DMS79 (cell line): ENCODE measurements around the gene OLFML1.

Experiments used
- DNase-seq: peaks from one replicate; lab custom pipeline; 2025; lab: John Stamatoyannopoulos, UW

Gene OLFML1

DNA sequence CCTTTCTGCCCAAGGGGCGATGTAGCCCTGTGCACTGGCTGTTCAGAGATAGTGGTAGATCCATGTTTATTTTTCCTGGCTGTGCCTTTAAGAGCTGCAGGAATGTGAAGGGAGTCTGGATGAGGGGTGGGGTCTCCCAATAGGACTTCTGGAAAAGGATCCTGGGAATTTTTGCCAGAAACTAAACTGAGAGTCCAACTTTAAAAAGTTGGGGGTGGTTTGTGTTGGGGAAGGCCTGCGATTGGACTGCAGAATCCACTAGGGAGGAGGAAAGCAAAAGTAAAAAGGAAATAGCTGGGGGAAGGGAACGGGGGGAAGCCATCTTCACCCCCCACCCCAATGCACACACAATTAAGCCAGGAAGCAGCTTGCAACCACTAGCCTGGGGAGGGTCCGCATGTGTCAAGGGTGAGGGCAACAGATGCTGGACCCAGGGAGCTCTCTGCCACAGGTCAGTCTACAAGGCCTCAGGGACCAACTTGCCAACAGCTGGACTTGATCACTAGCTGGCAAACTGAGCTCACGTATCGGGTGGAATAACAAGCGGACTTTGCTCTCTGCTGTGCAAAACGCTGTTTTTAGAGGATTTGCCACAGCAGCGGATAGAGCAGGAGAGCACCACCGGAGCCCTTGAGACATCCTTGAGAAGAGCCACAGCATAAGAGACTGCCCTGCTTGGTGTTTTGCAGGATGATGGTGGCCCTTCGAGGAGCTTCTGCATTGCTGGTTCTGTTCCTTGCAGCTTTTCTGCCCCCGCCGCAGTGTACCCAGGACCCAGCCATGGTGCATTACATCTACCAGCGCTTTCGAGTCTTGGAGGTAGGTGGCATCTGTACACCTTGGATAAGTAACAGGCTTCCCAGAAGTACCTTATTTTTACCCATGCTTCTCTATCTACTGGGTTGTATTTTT lies at the start of gene OLFML1:
Gene OLFML1, plus strand, starts transcription at position 321 of the 912 bp plus-strand sequence. Its CDS starts 370 bp downstream, at position 691.
- no peak for DNase-seq

DNA sequence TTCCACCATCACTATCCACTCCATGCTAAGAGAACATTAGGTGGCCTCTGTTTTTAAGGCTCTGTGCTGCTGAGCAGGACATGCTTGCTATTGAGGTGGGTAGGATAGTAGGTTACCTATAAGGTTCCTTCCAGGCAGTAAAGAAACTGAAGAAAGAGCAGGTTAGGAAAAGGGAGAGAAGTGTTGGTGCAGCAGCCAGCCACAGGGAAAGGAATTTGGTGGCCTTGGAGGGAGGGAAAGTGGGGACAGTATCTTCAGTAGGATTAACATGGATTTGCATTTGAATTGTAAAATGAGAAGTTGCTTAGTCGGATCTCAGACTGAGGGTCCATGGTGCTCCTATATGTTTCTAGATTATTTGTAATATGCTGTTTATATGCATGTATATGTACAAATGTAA lies 49.2 kb upstream of the OLFML1 start:
- no peak for DNase-seq

DNA sequence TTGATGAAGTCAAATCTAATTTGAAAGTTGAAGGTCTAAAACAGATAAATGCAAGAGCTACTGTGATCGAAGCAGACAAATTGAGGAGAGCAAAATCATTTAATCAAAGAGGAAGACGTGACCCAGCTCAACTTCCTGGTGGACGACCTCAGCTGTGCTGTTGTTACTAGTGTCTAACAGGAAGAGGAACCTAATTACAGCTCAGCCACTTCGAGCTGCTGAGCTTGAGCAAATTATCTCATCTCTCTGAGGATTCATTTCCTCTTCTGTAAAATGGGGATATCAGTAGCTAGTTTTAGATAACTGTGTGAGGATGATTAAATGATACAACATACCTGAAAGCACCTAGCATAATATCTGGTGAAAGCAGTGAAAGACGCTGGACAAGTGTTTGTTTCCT lies 48.6 kb upstream of the OLFML1 start:
- no peak for DNase-seq

GRCh38 chr11:7437696-7438095 lies 47.6 kb upstream of the OLFML1 start:
- DNase-seq = no peak

DNA sequence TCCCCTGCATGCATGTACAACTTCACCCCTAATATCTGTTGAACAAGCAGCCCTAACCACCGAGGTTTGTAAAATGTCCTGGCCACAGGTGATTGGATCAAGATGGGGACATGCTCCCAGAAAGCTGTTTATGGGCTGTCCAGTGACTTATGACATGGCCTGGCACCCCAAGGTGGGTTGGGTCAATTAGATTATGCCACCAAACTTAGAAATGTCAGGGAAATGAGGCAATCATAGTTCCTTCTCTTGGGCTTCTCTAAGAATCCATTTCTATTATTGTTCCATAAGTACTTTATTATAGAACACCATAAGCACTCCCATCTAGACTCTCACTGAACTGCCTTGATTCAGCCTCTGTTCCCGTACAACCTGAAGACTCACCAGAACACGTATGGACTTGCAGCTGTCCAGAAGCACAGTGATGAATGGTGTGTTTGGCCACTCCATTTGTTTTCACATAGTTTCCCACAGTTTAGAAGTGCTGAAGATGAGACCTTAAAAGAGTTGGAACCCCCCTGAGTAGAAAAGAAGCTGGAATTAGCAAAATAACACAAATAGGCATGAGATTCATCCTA lies 45.5 kb upstream of the OLFML1 start:
- no peak for DNase-seq

GRCh38 chr11:7442588-7443215 lies 42.6 kb upstream of the OLFML1 start:
- no peak for DNase-seq

GRCh38 chr11:7444091-7444981 lies 41.0 kb upstream of the OLFML1 start:
- no peak for DNase-seq

- no peak for DNase-seq
These were observed 39.7 kb upstream of the OLFML1 start for GRCh38 chr11:7445564-7445963.

GRCh38 chr11:7448201-7448600 lies 37.1 kb upstream of the OLFML1 start:
- DNase-seq = no peak

GRCh38 chr11:7449211-7449840 lies 36.0 kb upstream of the OLFML1 start:
- no peak for DNase-seq

DNA sequence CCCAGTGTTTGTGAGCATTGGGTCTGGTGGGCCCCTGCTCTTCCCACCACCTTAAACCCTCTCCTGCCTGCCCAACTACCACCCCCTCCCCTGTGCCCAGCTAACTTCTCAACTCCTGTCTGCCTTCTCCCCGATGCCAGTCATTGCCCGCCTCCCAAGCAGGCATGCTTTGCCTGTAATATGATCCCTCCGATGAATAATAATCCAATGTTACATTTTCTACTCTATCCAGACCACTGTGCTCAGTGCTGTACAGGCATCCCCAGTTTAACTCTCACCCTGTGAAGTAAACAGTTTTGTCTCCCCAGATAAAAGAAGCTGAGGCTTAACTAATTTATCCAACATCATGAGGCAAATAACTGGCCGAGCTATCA lies 35.5 kb upstream of the OLFML1 start:
- DNase-seq = no peak

GRCh38 chr11:7450836-7451235 lies 34.5 kb upstream of the OLFML1 start:
- DNase-seq = no peak

DNA sequence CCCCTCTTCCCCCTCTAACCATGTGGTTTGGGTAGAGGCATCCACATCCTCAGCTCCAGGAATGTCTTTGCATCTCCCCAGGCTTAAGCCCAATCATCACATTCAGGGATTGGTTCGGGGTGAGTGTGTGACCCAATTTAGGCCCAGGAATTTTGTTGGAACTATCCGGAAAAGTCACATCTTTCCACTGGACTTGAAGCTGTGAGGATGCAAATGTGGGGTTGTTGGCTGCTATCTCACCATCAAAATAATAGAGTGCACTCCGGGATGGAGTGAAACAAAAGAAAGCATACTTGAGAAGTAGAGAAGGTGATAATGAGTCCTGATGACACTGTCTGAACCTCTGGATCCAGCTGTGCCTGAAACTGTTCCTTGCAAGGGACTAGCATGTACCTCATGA lies 33.8 kb upstream of the OLFML1 start:
- DNase-seq = no peak

GRCh38 chr11:7451952-7452494 lies 33.3 kb upstream of the OLFML1 start:
- DNase-seq = no peak

- DNase-seq = no peak
These were observed 30.5 kb upstream of the OLFML1 start for GRCh38 chr11:7454854-7455253.

DNA sequence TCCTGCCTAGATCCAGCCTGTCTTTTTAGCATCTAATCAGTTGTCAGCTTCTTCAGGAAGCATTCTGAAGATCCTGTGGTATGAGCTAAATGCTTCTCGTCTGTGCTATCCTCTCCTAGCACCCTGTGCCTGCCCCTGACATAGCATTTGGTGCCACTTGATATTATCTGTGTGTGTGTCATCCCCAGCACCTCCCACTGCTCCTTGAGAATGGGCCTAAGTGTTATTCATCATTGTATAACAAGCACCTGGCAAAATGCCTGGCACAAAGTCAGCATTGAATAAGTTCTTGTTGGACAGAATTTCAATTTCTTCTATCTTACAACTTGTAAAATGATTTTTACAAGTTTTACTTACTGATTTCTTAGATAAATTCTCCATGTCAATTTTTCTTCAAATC lies 28.1 kb upstream of the OLFML1 start:
- no peak for DNase-seq

DNA sequence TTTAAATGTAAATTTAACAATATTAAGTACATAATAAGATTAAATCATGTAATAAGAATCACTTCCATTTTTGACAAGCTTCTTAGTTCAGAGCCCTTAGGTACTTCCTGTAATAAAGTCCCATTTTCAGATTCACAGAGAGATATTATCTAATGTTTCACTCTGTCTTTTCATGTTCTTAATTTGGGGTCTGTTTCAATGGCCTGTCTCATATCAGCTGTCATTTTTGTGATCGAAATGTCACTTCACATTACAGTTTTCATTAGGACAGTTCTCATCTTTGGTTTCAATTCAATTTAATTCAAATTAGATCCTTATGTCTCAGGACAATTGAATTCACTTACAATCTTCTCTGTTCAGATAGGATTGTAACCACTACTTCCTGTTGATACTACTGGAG lies 22.6 kb upstream of the OLFML1 start:
- DNase-seq = no peak

DNA sequence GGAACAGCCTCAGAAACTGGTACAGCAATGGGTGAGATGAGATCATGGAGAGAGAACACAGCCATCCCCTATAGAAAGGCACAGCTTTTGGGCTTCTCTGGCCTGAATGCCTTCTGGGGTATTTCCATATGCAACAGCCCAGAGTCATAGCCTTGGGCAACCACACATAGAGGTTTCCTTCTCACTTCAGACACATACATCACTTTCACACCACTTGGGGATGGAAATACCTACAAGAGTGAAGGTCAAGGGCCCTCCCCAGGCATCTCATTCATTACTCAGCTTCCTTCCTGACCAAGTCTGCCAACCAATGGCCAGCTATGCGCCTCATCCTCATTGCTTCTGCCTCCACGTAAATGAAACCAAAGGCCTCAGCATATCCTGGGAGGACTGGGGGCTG lies 17.7 kb upstream of the OLFML1 start:
- no peak for DNase-seq

DNA sequence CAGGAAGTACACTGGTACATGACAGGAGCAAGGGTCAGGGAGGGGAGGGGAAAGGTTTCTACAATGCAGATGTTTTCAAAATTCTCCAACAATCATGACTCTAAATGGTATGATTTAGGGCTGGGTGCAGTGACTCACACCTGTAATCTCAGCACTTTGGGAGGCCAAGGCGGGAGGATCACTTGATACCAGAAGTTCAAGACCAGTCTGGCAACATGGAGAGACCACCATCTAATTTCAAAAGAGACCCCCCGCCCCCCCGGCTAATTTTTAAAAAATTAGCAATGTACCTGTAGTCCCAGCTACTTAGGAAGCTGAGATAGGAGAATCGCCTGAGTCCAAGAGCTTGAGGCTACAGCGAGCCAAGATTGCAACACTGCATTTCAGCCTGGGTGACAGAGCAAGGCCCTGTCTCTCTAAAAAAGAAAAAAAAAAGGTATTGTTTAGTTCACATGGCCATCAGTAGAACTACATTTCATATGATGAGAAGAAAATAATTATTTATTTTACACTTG lies 15.9 kb upstream of the OLFML1 start:
- no peak for DNase-seq

DNA sequence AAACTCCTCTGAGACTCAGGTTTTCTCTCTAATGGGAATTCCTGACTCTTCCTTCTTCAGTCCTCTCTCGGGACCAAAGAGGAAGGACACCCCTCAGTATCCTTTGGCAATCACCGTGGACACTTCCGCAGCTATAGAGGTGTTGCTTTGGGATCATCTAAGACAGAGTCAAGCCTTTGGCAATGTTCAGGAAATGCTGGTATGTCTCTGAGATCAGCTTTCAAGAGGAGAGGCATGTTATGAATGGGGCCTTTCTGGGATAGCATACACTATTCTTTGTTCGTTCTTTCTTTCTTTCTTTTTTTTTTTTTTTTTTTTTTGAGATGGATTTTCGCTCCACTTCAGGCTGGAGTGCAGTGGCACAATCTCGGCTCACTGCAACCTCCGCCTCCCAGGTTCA lies 14.2 kb upstream of the OLFML1 start:
- DNase-seq = no peak

DNA sequence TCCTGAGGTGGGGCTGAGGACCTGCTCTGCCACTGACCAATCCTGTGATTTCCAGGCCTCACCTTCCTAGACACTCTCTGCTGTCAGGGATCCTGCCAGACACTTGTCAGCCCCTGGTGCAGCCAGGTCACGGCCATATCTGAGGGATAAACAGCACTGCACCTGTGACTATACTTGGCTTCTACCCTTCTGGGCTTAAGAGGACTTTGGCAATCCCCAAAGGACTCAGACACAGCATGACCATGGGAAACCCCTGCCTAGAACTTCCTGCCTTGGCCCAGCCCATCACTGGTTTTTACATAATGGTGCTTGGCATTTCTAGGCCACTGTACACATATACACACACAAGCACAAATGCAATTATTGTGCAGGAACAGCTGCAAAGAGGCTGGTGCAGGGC lies 11.6 kb upstream of the OLFML1 start:
- DNase-seq = no peak
